Gastroesophageal sphincter (tissue), 4 donors: Measurements from ENCODE around the gene MIPEP. TPM values are rescaled to one million over a fixed set of nuclear protein-coding genes. Genes with fewer than 3 reads are reported as not detected.

ENCODE experiments used
- ATAC-seq: fragments of 150-250 bp; one replicate; pipeline ENCODE4 v1.9.1; 2016; ENCODE audit warnings: mild to moderate bottlenecking, moderate library complexity
- H3K27ac ChIP-seq, 4 donors: fragments of 200-600 bp; sonication (generic) in 3 of 4; 1 replicate in 3 of 4; 2 replicates in 1 of 4; pipeline ENCODE4 v1.5.1; 2016 to 2019
- H3K27me3 ChIP-seq: fragments of 200-600 bp; sonication (generic); one replicate; pipeline ENCODE4 v1.5.1; 2019
- H3K36me3 ChIP-seq, 2 donors: fragments of 200-600 bp; sonication (generic); one replicate each; pipeline ENCODE4 v1.5.1; 2019; ENCODE audit warnings: control low read depth in 1 of 2
- H3K4me1 ChIP-seq, 3 donors: fragments of 200-600 bp; sonication (generic); 1 replicate in 2 of 3; 2 replicates in 1 of 3; pipeline ENCODE4 v1.5.1; 2016 to 2019; ENCODE audit warnings: control low read depth in 2 of 3
- H3K4me3 ChIP-seq, 2 donors: fragments of 200-600 bp; sonication (generic); one replicate each; pipeline ENCODE4 v1.5.1; 2019; ENCODE audit warnings: mild to moderate bottlenecking in 1 of 2, moderate library complexity in 1 of 2
- H3K9me3 ChIP-seq, 3 donors: fragments of 200-600 bp; sonication (generic); one replicate each; pipeline ENCODE4 v1.5.1; 2017 to 2019; ENCODE audit warnings: control low read depth in 2 of 3
- EP300 ChIP-seq: sonication (generic); formaldehyde crosslinking; IDR thresholded peaks from one replicate; pipeline ENCODE4 v1.6.1; 2017; ENCODE audit warnings: antibody characterized with exemption, mild to moderate bottlenecking
- POLR2A ChIP-seq, 2 donors: fragments of 450-650 bp; IDR thresholded peaks; one replicate each; pipeline ENCODE4 v1.6.1; 2017; ENCODE audit warnings: antibody characterized with exemption in 2 of 2, mild to moderate bottlenecking in 2 of 2, moderate library complexity in 1 of 2
- POLR2AphosphoS5 ChIP-seq: sonication (generic); formaldehyde crosslinking; IDR thresholded peaks from one replicate; pipeline ENCODE4 v1.6.1; 2017; ENCODE audit warnings: antibody characterized with exemption
- WGBS, 2 donors: methylation state at CpG; one replicate each; pipeline ENCODE4 v1.1.5; 2018; ENCODE audit warnings: low coverage in 1 of 2; 5-methylcytosine and 5-hydroxymethylcytosine counted together
- small RNA-seq, 4 donors: library from RNA; depleted of rRNA; stranded (forward); fragments of <200 nt; gene quantifications; one replicate each; pipeline ENCODE3, GENCODE V24; 2016
- total RNA-seq, 4 donors: library from RNA; depleted of rRNA; stranded (reverse); fragments of >200 nt; gene quantifications; one replicate each; pipeline ENCODE4 v1.1.0, GENCODE V29; 2016
- TF ChIP-seq, protein P1 (sequence below), 4 experiments: fragments of 200-600 bp in 2 of 4; fragments of 450-650 bp in 2 of 4; sonication (generic) in 1 of 4; IDR thresholded peaks; one replicate each; pipeline ENCODE4 v1.5.1; 2017 to 2019; ENCODE audit warnings: antibody characterized with exemption in 4 of 4, mild to moderate bottlenecking in 2 of 4, moderate library complexity in 2 of 4

The MIPEP gene
- total RNA-seq, 4 donors from 2014 or later: 12.4 to 27.4 (median 20.3) TPM

DNA sequence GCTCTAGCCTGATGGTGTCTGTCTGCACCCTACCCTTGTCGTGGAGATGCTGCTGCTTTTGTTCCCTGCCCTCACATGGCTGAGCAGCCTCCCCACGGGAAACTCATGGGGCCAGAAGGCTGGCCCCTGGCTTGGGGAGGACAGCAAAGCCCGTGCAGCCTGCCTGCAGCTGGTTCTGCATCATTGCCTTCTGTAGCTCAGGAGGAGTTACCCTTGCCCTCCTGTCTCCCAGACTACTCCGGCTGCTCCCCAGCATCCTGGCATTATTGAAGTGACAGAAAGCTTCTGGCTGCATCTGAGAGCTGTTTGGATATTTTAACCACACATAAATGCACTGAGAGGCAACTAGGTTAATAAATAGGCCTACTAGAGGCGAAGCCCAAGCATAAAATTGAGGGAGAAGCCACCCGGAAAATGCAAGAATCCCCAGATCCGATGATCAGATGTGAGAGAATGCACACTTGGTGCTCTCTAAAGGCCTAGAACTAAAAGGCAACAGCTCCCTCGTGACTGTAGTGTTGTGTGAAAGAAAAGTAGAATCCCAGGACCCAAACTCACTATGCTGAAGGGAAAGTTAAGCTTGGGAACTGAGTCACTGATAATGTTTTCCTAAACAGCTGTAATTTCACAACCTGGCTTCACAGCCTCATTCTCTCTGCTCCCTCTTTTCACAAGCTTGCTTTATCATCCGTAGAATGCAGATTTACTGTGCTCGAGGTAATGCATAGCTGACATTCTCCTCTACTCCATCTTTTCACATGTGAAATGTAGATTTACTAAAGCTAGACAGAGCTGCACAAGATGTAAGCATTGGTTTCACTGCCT, 208.1 kb downstream of the MIPEP start:
- ATAC-seq: no peak
- 67 to 82% methylated on average over 3 to 6 of the region's 10 CpGs for WGBS, 2 donors
- peaks cover 0 to 12% (median 0%) of the 10 kb centered on the region in 3 donors for H3K9me3 ChIP-seq
- no peaks in the 10 kb centered on the region for H3K36me3 ChIP-seq
- H3K4me1 ChIP-seq: no peaks in the 10 kb centered on the region
- no peaks in the 10 kb centered on the region for H3K27me3 ChIP-seq
- H3K4me3 ChIP-seq: no peak overlapping the region
- TF ChIP-seq POLR2A (IDR thresholded peaks at IDR 0.05) (no peak), EP300 (no peak), POLR2AphosphoS5 (no peak)
- TF ChIP-seq, protein P1, sequence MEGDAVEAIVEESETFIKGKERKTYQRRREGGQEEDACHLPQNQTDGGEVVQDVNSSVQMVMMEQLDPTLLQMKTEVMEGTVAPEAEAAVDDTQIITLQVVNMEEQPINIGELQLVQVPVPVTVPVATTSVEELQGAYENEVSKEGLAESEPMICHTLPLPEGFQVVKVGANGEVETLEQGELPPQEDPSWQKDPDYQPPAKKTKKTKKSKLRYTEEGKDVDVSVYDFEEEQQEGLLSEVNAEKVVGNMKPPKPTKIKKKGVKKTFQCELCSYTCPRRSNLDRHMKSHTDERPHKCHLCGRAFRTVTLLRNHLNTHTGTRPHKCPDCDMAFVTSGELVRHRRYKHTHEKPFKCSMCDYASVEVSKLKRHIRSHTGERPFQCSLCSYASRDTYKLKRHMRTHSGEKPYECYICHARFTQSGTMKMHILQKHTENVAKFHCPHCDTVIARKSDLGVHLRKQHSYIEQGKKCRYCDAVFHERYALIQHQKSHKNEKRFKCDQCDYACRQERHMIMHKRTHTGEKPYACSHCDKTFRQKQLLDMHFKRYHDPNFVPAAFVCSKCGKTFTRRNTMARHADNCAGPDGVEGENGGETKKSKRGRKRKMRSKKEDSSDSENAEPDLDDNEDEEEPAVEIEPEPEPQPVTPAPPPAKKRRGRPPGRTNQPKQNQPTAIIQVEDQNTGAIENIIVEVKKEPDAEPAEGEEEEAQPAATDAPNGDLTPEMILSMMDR (IDR thresholded peaks at IDR 0.05): no peak
- no peak overlapping the region for H3K27ac ChIP-seq

Small RNA genes within 50 kb of the gene (small RNA-seq; reads per million reads assigned to genes)
- gene MTCO3P2: 0 reads per million in 4 donors

Other genes with a start within 250 kb of the MIPEP start
- gene C1QTNF9B, start 8.1 kb upstream of the MIPEP start, total RNA-seq: 1 to 10 TPM in 1 of 4 donors, under 1 TPM in 1, not detected in 2; 0.37 to 2.6 TPM